Thymus (tissue), 11 donors: ENCODE data around the gene NRXN3. TPM values are rescaled to one million over a fixed set of nuclear protein-coding genes. Genes with fewer than 3 reads are reported as not detected.
"Not testable (repeated sequence)": the region's sequence is repeated elsewhere in the genome, so short reads cannot be mapped to it uniquely, and the experiment has no call there.

Experiments used
- DNase-seq, 9 donors: peaks; one replicate each; pipeline ENCODE4 v3.0.0-alpha.2; 2013; ENCODE audit warnings: low spot score in 9 of 9, low read depth in 6 of 9, missing footprints in 1 of 9
- H3K27ac ChIP-seq, 2 donors: one replicate each; pipeline ENCODE4 v1.5.1; 2013; ENCODE audit warnings: control low read depth in 1 of 2, low read depth in 1 of 2, low read length in 1 of 2, mild to moderate bottlenecking in 1 of 2, moderate library complexity in 1 of 2
- H3K27me3 ChIP-seq, 2 donors: one replicate each; pipeline ENCODE4 v1.5.1; 2013; ENCODE audit warnings: low read length in 1 of 2; ENCODE audit not compliant: control insufficient read depth in 2 of 2, insufficient read depth in 1 of 2
- H3K36me3 ChIP-seq, 2 donors: one replicate each; pipeline ENCODE4 v1.5.1; 2013; ENCODE audit warnings: low read length in 1 of 2, mild to moderate bottlenecking in 1 of 2, moderate library complexity in 1 of 2; ENCODE audit not compliant: control insufficient read depth in 2 of 2, insufficient read depth in 2 of 2
- H3K4me1 ChIP-seq, 2 donors: one replicate each; pipeline ENCODE4 v1.5.1; 2013; ENCODE audit warnings: low read length in 2 of 2; ENCODE audit not compliant: control insufficient read depth in 2 of 2, insufficient read depth in 2 of 2
- H3K4me3 ChIP-seq, 2 donors: one replicate each; pipeline ENCODE4 v1.5.1; 2013; ENCODE audit warnings: low read length in 2 of 2, control low read depth in 1 of 2, mild to moderate bottlenecking in 1 of 2
- H3K9me3 ChIP-seq, 2 donors: one replicate each; pipeline ENCODE4 v1.5.1; 2013; ENCODE audit warnings: low read length in 1 of 2, mild to moderate bottlenecking in 1 of 2; ENCODE audit not compliant: control insufficient read depth in 2 of 2, insufficient read depth in 1 of 2
- WGBS: extraction: QIAGEN DNeasy Blood & Tissue Kit; methylation state at CpG from one replicate; pipeline ENCODE4 v1.1.7; 2013; 5-methylcytosine and 5-hydroxymethylcytosine counted together
- polyA plus RNA-seq: library from polyadenylated mRNA; stranded (reverse); fragments of 200-250 nt; gene quantifications from one replicate; pipeline ENCODE4 v1.2.3, GENCODE V29; 2013
- total RNA-seq: library from RNA; stranded (reverse); fragments of 120-200 nt; gene quantifications from one replicate; pipeline ENCODE4 v1.2.4, GENCODE V29; 2013
- donor health status: healthy.

The NRXN3 gene
- total and polyA plus RNA-seq, 2 donors: 1.5 to 3.7 TPM

DNA sequence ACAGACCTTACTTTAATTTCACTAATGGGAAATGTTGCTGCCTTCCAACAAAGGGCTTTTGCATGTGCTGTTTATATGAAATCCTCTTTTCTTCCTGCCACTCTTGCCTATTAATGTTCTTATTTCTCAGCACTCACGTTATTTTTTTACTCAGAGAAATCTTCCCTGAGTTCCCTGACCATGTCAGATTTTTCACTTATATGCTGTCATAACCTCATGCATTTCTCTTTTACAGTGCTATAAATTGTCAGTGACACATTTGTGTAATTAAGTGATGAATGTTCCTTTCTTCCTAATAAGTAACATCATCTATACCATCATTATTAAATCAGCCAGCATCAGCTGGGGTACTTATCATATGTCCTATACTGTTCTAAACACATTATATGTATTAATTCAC lies 1597.1 kb downstream of the NRXN3 start:
- Histone ChIP-seq H3K27me3 (no peaks in the 10 kb centered on the region), H3K4me3 (no peak overlapping the region), H3K9me3 (no peaks in the 10 kb centered on the region), H3K27ac (no peak overlapping the region), H3K4me1 (no peaks in the 10 kb centered on the region), H3K36me3 (no peaks in the 10 kb centered on the region)
- WGBS: 89% methylated on average over 1 of the region's 1 CpG
- DNase-seq: no peak

DNA sequence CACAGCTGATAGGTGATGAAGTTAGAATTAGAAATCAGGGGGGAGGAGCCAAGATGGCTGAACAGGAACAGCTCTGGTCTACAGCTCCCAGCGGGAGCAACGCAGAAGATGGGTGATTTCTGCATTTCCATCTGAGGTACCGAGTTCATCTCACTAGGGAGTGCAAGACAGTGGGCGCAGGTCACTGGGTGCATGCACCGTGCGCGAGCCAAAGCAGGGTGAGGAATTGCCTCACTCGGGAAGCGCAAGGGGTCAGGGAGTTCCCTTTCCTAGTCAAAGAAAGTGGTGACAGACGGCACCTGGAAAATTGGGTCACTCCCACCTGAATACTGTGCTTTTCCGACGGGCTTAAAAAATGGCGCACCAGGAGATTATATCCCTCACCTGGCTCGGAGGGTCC lies 1597.5 kb downstream of the NRXN3 start:
- DNase-seq, H3K4me1 ChIP-seq, H3K27ac ChIP-seq, H3K36me3 ChIP-seq, H3K27me3 ChIP-seq, H3K9me3 ChIP-seq, H3K4me3 ChIP-seq: not testable (repeated sequence)
- 98% methylated on average over 14 of the region's 14 CpGs for WGBS

DNA sequence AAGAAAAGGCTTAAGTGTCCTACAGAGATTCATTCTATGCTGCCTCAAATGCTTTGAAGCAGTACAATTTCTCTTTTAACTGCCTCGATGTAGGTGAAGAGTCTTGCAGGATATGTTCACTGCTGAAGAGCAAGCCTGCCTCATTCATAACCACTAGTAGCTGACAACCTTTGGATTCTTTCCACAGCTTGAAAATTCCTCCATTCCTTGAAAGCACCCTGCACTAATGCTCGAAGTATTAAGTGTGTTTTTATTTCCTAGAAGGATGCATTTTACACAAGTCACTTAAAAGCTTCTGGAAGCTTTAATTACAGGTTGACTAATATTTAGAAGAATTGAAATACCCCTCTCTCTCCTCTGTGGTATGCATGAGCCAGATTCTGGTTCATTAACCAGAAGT lies 1611.7 kb downstream of the NRXN3 start:
- WGBS: 76% methylated on average over 2 of the region's 2 CpGs
- no peaks in the 10 kb centered on the region for H3K36me3 ChIP-seq
- H3K4me3 ChIP-seq: no peak overlapping the region
- no peak overlapping the region for H3K27ac ChIP-seq
- no peaks in the 10 kb centered on the region for H3K9me3 ChIP-seq
- DNase-seq: no peak
- H3K27me3 ChIP-seq: no peaks in the 10 kb centered on the region
- no peaks in the 10 kb centered on the region for H3K4me1 ChIP-seq

DNA sequence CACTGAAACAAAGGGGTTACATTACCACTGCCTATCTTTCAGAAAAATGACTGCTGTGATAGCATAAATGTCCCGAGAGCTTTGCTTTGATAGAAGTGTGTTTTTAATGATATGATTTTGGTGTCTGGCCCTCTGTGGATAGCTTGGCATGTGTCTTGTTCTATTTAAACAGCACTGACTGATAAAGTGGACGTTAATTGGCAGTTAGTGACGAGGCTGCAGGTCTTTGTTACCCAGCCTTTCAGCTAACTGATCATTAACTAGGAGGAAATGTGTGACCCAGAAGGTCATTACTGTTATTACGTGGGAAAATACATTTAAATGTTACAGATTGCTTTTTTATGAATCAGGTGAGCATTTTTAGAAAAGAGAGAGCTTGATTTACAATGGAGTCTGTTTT lies 1612.9 kb downstream of the NRXN3 start:
- no peak overlapping the region for H3K27ac ChIP-seq
- H3K27me3 ChIP-seq: no peaks in the 10 kb centered on the region
- DNase-seq: no peak
- 81% methylated on average over 4 of the region's 4 CpGs for WGBS
- H3K9me3 ChIP-seq: no peaks in the 10 kb centered on the region
- no peak overlapping the region for H3K4me3 ChIP-seq
- no peaks in the 10 kb centered on the region for H3K36me3 ChIP-seq
- H3K4me1 ChIP-seq: no peaks in the 10 kb centered on the region

DNA sequence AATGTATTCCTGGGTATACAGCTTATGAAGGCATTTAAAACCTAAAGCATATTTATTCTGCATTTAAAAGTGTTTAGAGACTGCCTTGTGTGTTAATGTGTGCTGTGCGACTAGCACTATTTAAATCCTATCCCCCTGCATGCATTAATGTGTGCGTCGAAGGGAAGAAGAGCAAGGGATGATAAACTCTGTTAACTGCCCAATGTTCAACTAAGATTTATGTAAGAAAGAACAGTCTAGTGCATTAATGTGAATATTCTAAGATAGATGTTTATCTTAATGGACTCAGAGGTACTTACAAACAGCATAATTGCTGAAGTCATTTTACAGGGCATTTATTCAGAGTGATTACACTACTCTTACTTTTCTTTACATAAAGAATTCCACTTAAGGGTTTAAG lies 1616.3 kb downstream of the NRXN3 start:
- WGBS: 97% methylated on average over 3 of the region's 3 CpGs
- Histone ChIP-seq H3K4me1 (no peaks in the 10 kb centered on the region), H3K27me3 (no peaks in the 10 kb centered on the region), H3K4me3 (no peak overlapping the region), H3K36me3 (no peaks in the 10 kb centered on the region), H3K9me3 (no peaks in the 10 kb centered on the region), H3K27ac (no peak overlapping the region)
- DNase-seq: no peak

DNA sequence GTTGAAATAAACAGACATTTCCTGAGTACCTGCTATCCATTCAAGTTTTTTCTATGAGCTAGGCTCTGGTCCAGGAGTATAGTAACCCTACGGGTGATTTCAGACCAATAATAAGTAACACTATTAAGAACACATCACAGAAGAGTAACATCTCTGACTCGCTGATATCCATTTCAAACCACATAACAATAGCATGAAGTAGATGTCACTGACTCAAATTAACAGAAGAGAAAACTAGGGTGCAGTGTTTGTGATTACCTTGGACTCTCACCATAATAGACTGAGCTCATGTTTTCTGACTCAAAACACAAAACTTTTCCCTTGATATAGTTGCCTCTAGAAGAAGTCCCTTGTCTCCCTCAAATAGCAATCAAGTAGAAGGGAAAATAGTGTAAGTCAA lies 1618.2 kb downstream of the NRXN3 start:
- WGBS: 98% methylated on average over 2 of the region's 2 CpGs
- no peaks in the 10 kb centered on the region for H3K9me3 ChIP-seq
- no peaks in the 10 kb centered on the region for H3K4me1 ChIP-seq
- no peaks in the 10 kb centered on the region for H3K36me3 ChIP-seq
- H3K27me3 ChIP-seq: no peaks in the 10 kb centered on the region
- H3K4me3 ChIP-seq: no peak overlapping the region
- H3K27ac ChIP-seq: no peak overlapping the region
- DNase-seq: no peak

DNA sequence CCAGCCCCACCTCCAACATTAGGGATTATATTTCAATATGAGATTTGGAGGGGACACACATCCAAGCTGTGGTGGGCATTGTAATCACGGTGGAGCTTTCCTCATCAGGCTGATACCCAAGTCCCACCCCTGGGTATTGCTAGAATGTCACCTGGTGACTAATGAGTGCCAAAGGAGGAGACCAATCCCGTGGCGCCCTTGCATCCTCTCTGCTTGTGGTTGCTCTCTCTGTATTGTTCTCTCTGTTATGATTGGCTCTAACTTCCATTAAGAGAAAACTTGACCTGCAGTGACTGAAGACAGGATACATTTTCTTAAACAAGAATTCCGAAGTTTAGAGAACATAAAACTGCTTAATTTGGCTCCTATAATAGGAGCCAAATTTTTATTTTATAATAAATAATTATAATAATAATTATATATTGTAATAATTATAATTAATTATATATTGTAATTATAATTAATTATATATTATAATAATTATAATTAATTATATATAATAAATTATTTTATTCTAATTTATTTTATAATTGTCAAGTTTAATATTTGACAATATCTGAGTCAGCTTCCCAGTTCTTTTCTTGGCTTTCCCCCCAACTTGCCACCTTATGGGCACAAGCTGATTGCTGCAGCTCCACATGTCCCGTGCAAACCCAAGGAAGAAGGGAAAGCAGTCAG lies 1621.0 kb downstream of the NRXN3 start:
- Histone ChIP-seq H3K27ac (no peak overlapping the region), H3K36me3 (no peaks in the 10 kb centered on the region), H3K4me1 (no peaks in the 10 kb centered on the region), H3K27me3 (no peaks in the 10 kb centered on the region), H3K9me3 (no peaks in the 10 kb centered on the region), H3K4me3 (no peak overlapping the region)
- 92% methylated on average over 5 of the region's 5 CpGs for WGBS
- no peak for DNase-seq

DNA sequence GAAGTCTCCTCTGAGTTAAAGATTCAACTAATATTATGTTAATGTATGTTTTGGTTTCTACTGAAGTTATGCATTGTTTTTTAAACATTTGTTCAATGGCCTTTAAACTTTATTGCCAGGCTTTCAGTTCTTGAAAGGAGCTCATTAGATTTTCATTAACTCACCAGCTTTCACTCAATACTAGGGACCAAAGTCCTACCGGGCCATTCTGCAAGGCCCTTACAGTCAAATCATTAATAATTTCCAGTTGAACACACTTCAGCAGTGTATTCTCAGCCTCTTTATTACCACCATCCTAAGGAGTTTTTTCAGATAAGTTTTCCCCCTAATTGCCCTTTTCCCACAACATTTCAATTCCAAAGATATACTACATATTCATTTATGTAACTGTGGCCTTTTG lies 1631.9 kb downstream of the NRXN3 start:
- Histone ChIP-seq H3K36me3 (no peaks in the 10 kb centered on the region), H3K4me1 (no peaks in the 10 kb centered on the region), H3K27me3 (no peaks in the 10 kb centered on the region), H3K27ac (no peak overlapping the region), H3K4me3 (no peak overlapping the region), H3K9me3 (no peaks in the 10 kb centered on the region)
- DNase-seq: no peak
- WGBS: 94% methylated on average over 1 of the region's 1 CpG

DNA sequence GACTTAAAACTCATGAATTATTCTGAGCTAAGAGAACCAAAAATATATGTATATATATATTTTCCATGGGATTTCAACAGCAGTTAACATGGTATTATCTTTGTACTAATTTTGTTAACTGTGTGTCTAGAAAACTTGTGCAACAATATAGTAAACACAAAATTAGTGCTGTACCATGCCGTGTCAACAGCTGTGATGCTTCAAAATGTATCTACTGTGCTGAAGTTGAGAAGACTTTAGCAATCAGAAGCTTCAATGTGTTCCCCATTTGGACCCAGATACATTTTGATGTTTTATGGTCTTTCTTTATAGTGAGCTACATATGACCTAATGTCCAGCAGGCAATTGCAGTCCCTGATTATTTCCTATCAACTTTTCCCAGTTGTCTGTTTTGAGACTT lies 1635.5 kb downstream of the NRXN3 start:
- Histone ChIP-seq H3K27me3 (no peaks in the 10 kb centered on the region), H3K36me3 (no peaks in the 10 kb centered on the region), H3K4me1 (no peaks in the 10 kb centered on the region), H3K4me3 (no peak overlapping the region), H3K9me3 (no peaks in the 10 kb centered on the region), H3K27ac (no peak overlapping the region)
- WGBS: 96% methylated on average over 1 of the region's 1 CpG
- DNase-seq: no peak
